ENCODE results near the gene ACVR2B.

Gene ACVR2B

DNA sequence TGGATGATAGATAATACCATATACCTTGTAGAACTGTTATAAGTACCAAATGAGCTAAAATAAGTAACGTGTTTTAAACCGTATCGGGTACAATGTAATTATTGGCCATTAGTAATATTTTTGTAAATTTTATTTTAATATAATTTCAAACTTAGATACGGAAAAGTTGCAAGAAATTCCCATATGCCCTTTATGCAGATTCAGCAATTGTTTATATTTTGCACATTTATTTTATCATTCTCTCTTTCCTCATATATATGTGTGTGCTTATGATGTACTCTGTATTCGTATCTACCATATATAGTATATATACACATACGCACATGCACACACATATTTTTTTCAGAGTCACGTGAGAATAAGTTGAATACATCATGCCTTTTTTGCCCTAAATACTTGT is 80.9 kb downstream of the ACVR2B start:
- no peak overlapping the region for H3K4me3 ChIP-seq (ENCODE audit: low read depth, low read length)
- TF ChIP-seq, protein P1, sequence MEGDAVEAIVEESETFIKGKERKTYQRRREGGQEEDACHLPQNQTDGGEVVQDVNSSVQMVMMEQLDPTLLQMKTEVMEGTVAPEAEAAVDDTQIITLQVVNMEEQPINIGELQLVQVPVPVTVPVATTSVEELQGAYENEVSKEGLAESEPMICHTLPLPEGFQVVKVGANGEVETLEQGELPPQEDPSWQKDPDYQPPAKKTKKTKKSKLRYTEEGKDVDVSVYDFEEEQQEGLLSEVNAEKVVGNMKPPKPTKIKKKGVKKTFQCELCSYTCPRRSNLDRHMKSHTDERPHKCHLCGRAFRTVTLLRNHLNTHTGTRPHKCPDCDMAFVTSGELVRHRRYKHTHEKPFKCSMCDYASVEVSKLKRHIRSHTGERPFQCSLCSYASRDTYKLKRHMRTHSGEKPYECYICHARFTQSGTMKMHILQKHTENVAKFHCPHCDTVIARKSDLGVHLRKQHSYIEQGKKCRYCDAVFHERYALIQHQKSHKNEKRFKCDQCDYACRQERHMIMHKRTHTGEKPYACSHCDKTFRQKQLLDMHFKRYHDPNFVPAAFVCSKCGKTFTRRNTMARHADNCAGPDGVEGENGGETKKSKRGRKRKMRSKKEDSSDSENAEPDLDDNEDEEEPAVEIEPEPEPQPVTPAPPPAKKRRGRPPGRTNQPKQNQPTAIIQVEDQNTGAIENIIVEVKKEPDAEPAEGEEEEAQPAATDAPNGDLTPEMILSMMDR (IDR thresholded peaks at IDR 0.05; ENCODE audit: borderline replicate concordance, insufficient read depth, low read depth, low read length): no peak

DNA sequence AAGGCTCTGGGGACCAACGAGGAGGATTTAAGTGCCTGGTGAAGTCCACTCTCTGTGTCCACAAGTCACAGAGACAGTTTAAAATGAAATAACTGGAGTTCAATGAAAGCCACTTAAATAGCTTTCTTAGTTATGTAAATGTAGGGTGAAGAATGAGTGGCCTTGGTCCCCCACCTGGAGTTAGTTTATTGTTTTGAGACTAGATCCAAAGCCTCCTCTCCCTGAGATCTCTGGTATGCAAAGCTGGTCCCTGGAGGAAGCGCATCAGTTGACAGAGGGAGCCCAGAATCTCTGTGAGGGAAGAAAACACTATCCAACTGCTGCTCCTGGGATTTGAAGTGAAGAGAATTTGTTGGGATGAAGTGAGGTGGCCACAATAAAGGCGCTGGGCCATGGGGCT is 83.0 kb downstream of the ACVR2B start:
- no peak overlapping the region for H3K4me3 ChIP-seq (ENCODE audit: low read depth, low read length)
- TF ChIP-seq, protein P1 (IDR thresholded peaks at IDR 0.05; ENCODE audit: borderline replicate concordance, insufficient read depth, low read depth, low read length): no peak

DNA sequence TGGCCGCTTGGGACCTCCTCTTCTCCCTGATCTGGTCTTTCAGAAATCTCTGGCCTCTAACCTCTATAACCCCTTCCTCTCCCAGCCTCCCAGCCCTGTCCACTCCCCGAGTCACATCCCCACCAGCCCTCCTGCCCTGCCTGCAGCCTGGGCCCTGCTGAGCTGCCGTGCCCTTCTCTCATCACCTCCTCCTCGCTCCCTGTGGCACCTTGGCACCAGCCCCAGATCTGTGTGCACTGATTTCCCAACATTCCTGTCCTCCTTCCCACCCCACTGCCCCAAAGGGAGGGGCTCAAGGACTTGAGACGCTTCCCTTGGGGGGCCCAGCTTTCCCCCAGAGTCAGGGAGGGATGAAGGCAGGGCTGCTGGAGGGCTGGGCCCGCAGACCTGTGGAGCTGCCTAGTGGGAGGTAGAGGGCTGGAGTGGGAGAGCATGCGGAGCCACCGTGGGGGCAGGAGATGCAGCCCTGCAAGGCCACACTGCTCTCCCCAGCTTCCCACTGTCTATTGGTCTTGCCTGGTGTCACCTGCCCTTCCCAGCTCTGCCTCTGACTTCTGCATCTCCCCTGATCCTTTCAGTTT is 85.2 kb downstream of the ACVR2B start:
- TF ChIP-seq, protein P1 (IDR thresholded peaks at IDR 0.05; ENCODE audit: borderline replicate concordance, insufficient read depth, low read depth, low read length): no peak
- no peak overlapping the region for H3K4me3 ChIP-seq (ENCODE audit: low read depth, low read length)

DNA sequence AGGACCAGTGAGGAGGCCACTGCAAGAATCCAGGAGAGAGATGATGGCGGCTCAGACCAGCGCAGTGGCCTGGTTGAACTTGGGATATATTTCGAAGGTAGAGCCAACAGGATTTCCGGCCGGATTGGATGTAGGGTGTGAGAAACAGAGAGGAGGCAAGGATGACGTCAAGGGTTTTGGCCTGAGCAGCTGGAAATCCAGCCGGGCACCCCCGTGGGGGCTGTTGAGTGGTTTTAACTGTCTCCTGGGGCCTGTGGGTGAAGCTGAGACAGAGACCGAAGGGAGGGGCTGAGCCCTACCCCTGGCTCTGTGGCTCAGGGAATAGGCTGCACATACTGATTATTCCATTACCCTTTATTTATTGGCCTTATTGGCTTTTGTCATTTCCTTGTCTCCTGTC is 88.1 kb downstream of the ACVR2B start:
- TF ChIP-seq, protein P1 (IDR thresholded peaks at IDR 0.05; ENCODE audit: borderline replicate concordance, insufficient read depth, low read depth, low read length): no peak
- H3K4me3 ChIP-seq (ENCODE audit: low read depth, low read length): no peak overlapping the region

All from GM12875 (cell line).